WTC11 (cell line): Measurements from ENCODE around the gene KLHL1. TPM values are rescaled to one million over a fixed set of nuclear protein-coding genes. Genes with fewer than 3 reads are reported as not detected.
A peak's percentile ranks its signal among the peaks of the same experiment; 100 is the strongest.

Source experiments
- ATAC-seq: fragments of 200-7000 bp; cut with Tn5 transposase; 2 replicates; pipeline ENCODE4 v1.10.0; 2021; ENCODE audit warnings: mild to moderate bottlenecking, moderate library complexity
- CTCF ChIA-PET: fragments of 300-600 bp; sonication (Branson Sonifier 250); formaldehyde crosslinking; loops from one replicate; lab custom pipeline; 2021; ENCODE audit warnings: antibody characterized with exemption; lab: Charles Lee
- POLR2A ChIA-PET: fragments of 350-600 bp; sonication (Branson Sonifier 250); formaldehyde crosslinking; loops from one replicate; lab custom pipeline; 2021; ENCODE audit warnings: antibody characterized with exemption; lab: Charles Lee
- DNase-seq: peaks from one replicate; pipeline ENCODE4 v3.0.0; 2021; ENCODE audit warnings: low spot score
- H3K27ac Mint-ChIP-seq: 2 replicates; pipeline ENCODE4 v1.8.0; 2021; ENCODE audit warnings: mixed read lengths
- H3K27me3 Mint-ChIP-seq: 2 replicates; pipeline ENCODE4 v1.8.0; 2021; ENCODE audit warnings: low read depth, mild to moderate bottlenecking, moderate library complexity, mixed read lengths
- H3K36me3 Mint-ChIP-seq: 2 replicates; pipeline ENCODE4 v1.8.0; 2021; ENCODE audit warnings: mixed read lengths
- H3K4me1 Mint-ChIP-seq: 2 replicates; pipeline ENCODE4 v1.8.0; 2022; ENCODE audit warnings: mixed read lengths
- H3K4me3 Mint-ChIP-seq: 2 replicates; pipeline ENCODE4 v1.8.0; 2021; ENCODE audit warnings: mild to moderate bottlenecking, moderate library complexity, mixed read lengths
- H3K9me3 Mint-ChIP-seq: 2 replicates; pipeline ENCODE4 v1.8.0; 2021; ENCODE audit warnings: mixed read lengths
- AR ChIP-seq: fragments of 250-450 bp; sonication (Bioruptor Pico); IDR thresholded peaks from 2 replicates; pipeline ENCODE4 v1.9.0; 2021; ENCODE audit warnings: mild to moderate bottlenecking
- ATF1 ChIP-seq: sonication (generic); formaldehyde crosslinking; IDR thresholded peaks from 2 replicates; pipeline ENCODE4 v1.8.1; 2023; ENCODE audit warnings: mild to moderate bottlenecking, moderate library complexity, missing genetic modification reagents
- ATF3 ChIP-seq: sonication (generic); formaldehyde crosslinking; conservative IDR thresholded peaks from 2 replicates; pipeline ENCODE4 v1.8.1; 2022; ENCODE audit warnings: mild to moderate bottlenecking, missing genetic modification reagents
- ATF6 ChIP-seq: sonication (generic); formaldehyde crosslinking; IDR thresholded peaks from 2 replicates; pipeline ENCODE4 v1.8.1; 2023; ENCODE audit warnings: mild to moderate bottlenecking, missing genetic modification reagents
- FOXP4 ChIP-seq: sonication (generic); formaldehyde crosslinking; IDR thresholded peaks from 2 replicates; pipeline ENCODE4 v1.8.0; 2022; ENCODE audit warnings: mild to moderate bottlenecking, missing genetic modification reagents
- GRHL2 ChIP-seq: fragments of 250-450 bp; sonication (Bioruptor Pico); IDR thresholded peaks from 2 replicates; pipeline ENCODE4 v1.8.0; 2022; ENCODE audit warnings: mild to moderate bottlenecking, moderate library complexity; ENCODE audit not compliant: insufficient replicate concordance, severe bottlenecking
- HMGXB4 ChIP-seq: sonication (generic); formaldehyde crosslinking; IDR thresholded peaks from 2 replicates; pipeline ENCODE4 v1.8.1; 2023; ENCODE audit warnings: mild to moderate bottlenecking, moderate library complexity, missing genetic modification reagents
- IRF1 ChIP-seq: sonication (generic); formaldehyde crosslinking; IDR thresholded peaks from 2 replicates; pipeline ENCODE4 v1.8.0; 2023; ENCODE audit warnings: missing genetic modification reagents
- JUN ChIP-seq: sonication (generic); formaldehyde crosslinking; IDR thresholded peaks from 2 replicates; pipeline ENCODE4 v1.8.0; 2023; ENCODE audit warnings: mild to moderate bottlenecking, missing genetic modification reagents
- KAT7 ChIP-seq: sonication (generic); formaldehyde crosslinking; IDR thresholded peaks from 2 replicates; pipeline ENCODE4 v1.8.1; 2023; ENCODE audit warnings: missing genetic modification reagents, mild to moderate bottlenecking, borderline replicate concordance
- MAX ChIP-seq: sonication (generic); formaldehyde crosslinking; IDR thresholded peaks from 2 replicates; pipeline ENCODE4 v1.8.0; 2022; ENCODE audit warnings: mild to moderate bottlenecking, missing genetic modification reagents
- MLX ChIP-seq: sonication (generic); formaldehyde crosslinking; IDR thresholded peaks from 2 replicates; pipeline ENCODE4 v1.8.1; 2023; ENCODE audit warnings: mild to moderate bottlenecking, missing genetic modification reagents, moderate library complexity
- TCF7 ChIP-seq: sonication (generic); formaldehyde crosslinking; IDR thresholded peaks from 2 replicates; pipeline ENCODE4 v1.8.0; 2022; ENCODE audit warnings: mild to moderate bottlenecking, low read depth, missing genetic modification reagents, moderate library complexity
- ZMAT4 ChIP-seq: fragments of 250-450 bp; sonication (Bioruptor Pico); IDR thresholded peaks from 2 replicates; pipeline ENCODE4 v1.9.0; 2021; ENCODE audit warnings: mild to moderate bottlenecking
- ZNF219 ChIP-seq: sonication (generic); formaldehyde crosslinking; IDR thresholded peaks from 2 replicates; pipeline ENCODE4 v1.8.0; 2023; ENCODE audit warnings: missing genetic modification reagents, mild to moderate bottlenecking, borderline replicate concordance
- ZNF263 ChIP-seq: sonication (generic); formaldehyde crosslinking; IDR thresholded peaks from 2 replicates; pipeline ENCODE4 v1.8.1; 2022; ENCODE audit warnings: low read depth, mild to moderate bottlenecking, moderate library complexity, missing genetic modification reagents
- ZNF317 ChIP-seq: sonication (generic); formaldehyde crosslinking; IDR thresholded peaks from 2 replicates; pipeline ENCODE4 v1.8.1; 2023; ENCODE audit warnings: low read depth, mild to moderate bottlenecking, moderate library complexity, missing genetic modification reagents, borderline replicate concordance
- ZNF423 ChIP-seq: fragments of 250-450 bp; sonication (Bioruptor Pico); IDR thresholded peaks from 2 replicates; pipeline ENCODE4 v2.1.2; 2022; ENCODE audit warnings: mild to moderate bottlenecking, moderate library complexity
- total RNA-seq: library from RNA; stranded (reverse); gene quantifications from 3 replicates; pipeline ENCODE4 v1.2.3, GENCODE V29; 2021

Gene KLHL1
- total RNA-seq, 1 experiment from 2014 or later = not detected

GRCh38 chr13:69793783-69794453 lies 314.3 kb downstream of the KLHL1 start:
- TF ChIP-seq HMGXB4 (CRISPR knock-in tag) = no peak
- TF ChIP-seq ZNF219 (CRISPR knock-in tag) = no peak
- no peak for TF ChIP-seq ZNF423 (CRISPR knock-in tag)
- TF ChIP-seq AR = no peak
- no peak for TF ChIP-seq ATF6 (CRISPR knock-in tag)
- TF ChIP-seq ATF3 (CRISPR knock-in tag) = no peak
- TF ChIP-seq IRF1 (CRISPR knock-in tag) = no peak
- TF ChIP-seq ZMAT4 = no peak
- TF ChIP-seq TCF7 = no peak
- TF ChIP-seq MLX (CRISPR knock-in tag) = no peak
- CTCF ChIA-PET = no interaction called here
- ATAC-seq = peak; percentile 77
- DNase-seq = no peak
- POLR2A ChIA-PET = no interaction called here
- Mint-ChIP-seq H3K4me1 (peaks cover 12% of the 10 kb centered on the region), H3K36me3 (no peaks in the 10 kb centered on the region), H3K4me3 (no peak overlapping the region), H3K27ac (peak overlapping the region; percentile 18; the same call in 1 of the 2 replicates), H3K27me3 (no peaks in the 10 kb centered on the region), H3K9me3 (peaks cover 4% of the 10 kb centered on the region; the same call in 1 of the 2 replicates)

GRCh38 chr13:69776937-69777336 lies 331.3 kb downstream of the KLHL1 start:
- POLR2A ChIA-PET = no interaction called here
- no peaks in the 10 kb centered on the region for H3K4me1 Mint-ChIP-seq
- H3K27ac Mint-ChIP-seq = no peak overlapping the region
- no peak for DNase-seq
- no peak for ATAC-seq
- no peak overlapping the region for H3K4me3 Mint-ChIP-seq
- CTCF ChIA-PET = no interaction called here
- no peaks in the 10 kb centered on the region for H3K27me3 Mint-ChIP-seq
- peaks cover 14% of the 10 kb centered on the region for H3K9me3 Mint-ChIP-seq
- H3K36me3 Mint-ChIP-seq = peaks cover 9% of the 10 kb centered on the region
- no peak for TF ChIP-seq MAX (CRISPR knock-in tag)
- no peak for TF ChIP-seq JUN (CRISPR knock-in tag)
- TF ChIP-seq ATF1 (CRISPR knock-in tag) = no peak
- TF ChIP-seq ZNF317 (CRISPR knock-in tag) = no peak
- no peak for TF ChIP-seq ZNF263
- no peak for TF ChIP-seq GRHL2 (CRISPR knock-in tag)
- no peak for TF ChIP-seq FOXP4 (CRISPR knock-in tag)
- TF ChIP-seq KAT7 (CRISPR knock-in tag) = no peak
